HepG2 (cell line): Measurements from ENCODE around the gene ARHGEF40. TPM values are rescaled to one million over a fixed set of nuclear protein-coding genes. Genes with fewer than 3 reads are reported as not detected.

Experiments used
- CREB1 ChIP-seq, 2 experiments: fragments of 450-650 bp in 1 of 2; IDR thresholded peaks; 2 replicates each; pipeline ENCODE4 v1.6.1; 2016 to 2017; ENCODE audit warnings: control low read depth in 1 of 2, mild to moderate bottlenecking in 1 of 2, missing compliant biosample characterization in 1 of 2, missing genetic modification characterization in 1 of 2
- DMAP1 ChIP-seq: IDR thresholded peaks from 2 replicates; pipeline ENCODE4 v1.6.1; 2016
- KAT7 ChIP-seq: IDR thresholded peaks from 2 replicates; pipeline ENCODE4 v1.6.1; 2018; ENCODE audit warnings: borderline replicate concordance, missing compliant biosample characterization
- NCOR1 ChIP-seq: fragments of 200-600 bp; sonication (generic); IDR thresholded peaks from 2 replicates; pipeline ENCODE4 v1.7.0; 2017; ENCODE audit warnings: antibody characterized with exemption, low read length, borderline replicate concordance
- RBFOX2 ChIP-seq: fragments of 200-400 bp; formaldehyde crosslinking; IDR thresholded peaks from 2 replicates; pipeline ENCODE4 v1.6.1; 2017; ENCODE audit warnings: low read depth, mild to moderate bottlenecking, low read length
- SOX13 ChIP-seq, 3 experiments: fragments of 450-650 bp in 1 of 3; sonication (generic) in 1 of 3; formaldehyde crosslinking in 1 of 3; IDR thresholded peaks in 2 of 3; conservative IDR thresholded peaks in 1 of 3; 2 replicates each; pipeline versions ENCODE4 v1.5.0 to v1.6.1; 2016 to 2020; ENCODE audit warnings: antibody characterized with exemption in 1 of 3, mild to moderate bottlenecking in 1 of 3, missing compliant biosample characterization in 1 of 3, missing genetic modification reagents in 1 of 3, moderate library complexity in 1 of 3
- YEATS4 ChIP-seq: sonication (generic); formaldehyde crosslinking; IDR thresholded peaks from 2 replicates; pipeline ENCODE4 v1.4.0; 2020; ENCODE audit warnings: missing genetic modification reagents, borderline replicate concordance
- ZBTB14 ChIP-seq: sonication (generic); formaldehyde crosslinking; IDR thresholded peaks from 2 replicates; pipeline ENCODE4 v1.4.0; 2020; ENCODE audit warnings: missing genetic modification reagents
- ZBTB46 ChIP-seq: sonication (generic); formaldehyde crosslinking; IDR thresholded peaks from 2 replicates; pipeline ENCODE4 v1.4.0; 2020; ENCODE audit warnings: mild to moderate bottlenecking, missing genetic modification reagents, borderline replicate concordance
- ZFX ChIP-seq: sonication (generic); formaldehyde crosslinking; IDR thresholded peaks from 2 replicates; pipeline ENCODE4 v1.4.0; 2020; ENCODE audit warnings: mild to moderate bottlenecking, low read depth, missing genetic modification reagents, moderate library complexity
- ZFY ChIP-seq: sonication (generic); formaldehyde crosslinking; IDR thresholded peaks from 2 replicates; pipeline ENCODE4 v1.4.0; 2020; ENCODE audit warnings: missing genetic modification reagents
- ZNF343 ChIP-seq: sonication (generic); formaldehyde crosslinking; IDR thresholded peaks from 2 replicates; pipeline ENCODE4 v1.4.0; 2020; ENCODE audit warnings: mild to moderate bottlenecking, missing genetic modification reagents
- ZNF430 ChIP-seq: sonication (generic); formaldehyde crosslinking; IDR thresholded peaks from 2 replicates; pipeline ENCODE4 v1.9.0; 2021; ENCODE audit warnings: mild to moderate bottlenecking, missing genetic modification reagents
- ZNF577 ChIP-seq: sonication (generic); formaldehyde crosslinking; IDR thresholded peaks from 2 replicates; pipeline ENCODE4 v1.4.0; 2020; ENCODE audit warnings: mild to moderate bottlenecking, low read depth, missing genetic modification reagents, borderline replicate concordance
- ZNF713 ChIP-seq: sonication (generic); formaldehyde crosslinking; IDR thresholded peaks from 2 replicates; pipeline ENCODE4 v1.4.0; 2020; ENCODE audit warnings: mild to moderate bottlenecking, missing genetic modification reagents
- polyA plus RNA-seq, 8 experiments: library from polyadenylated mRNA; depleted of rRNA in 3 of 8; stranded (reverse) in 7 of 8; unstranded in 1 of 8; fragments of >200 nt; fragmentation: Illumina TruSeq in 4 of 8; extraction: Trizol in 4 of 8; gene quantifications; 2 replicates each; pipeline versions ENCODE4 v1.2.1 to v1.2.3, GENCODE V29; 2011 to 2016; ENCODE audit warnings: low read depth in 4 of 8, missing spikeins in 1 of 8, mixed read lengths in 1 of 8; ENCODE audit not compliant: insufficient read depth in 1 of 8
- total RNA-seq, 5 experiments: library from RNA; depleted of rRNA; stranded (reverse); fragments of >200 nt; fragmentation: Illumina TruSeq; extraction: Trizol; gene quantifications; 2 replicates each; pipeline ENCODE4 v1.2.3, GENCODE V29; 2016; ENCODE audit warnings: low read depth in 1 of 5
- TF ChIP-seq, protein P1 (sequence below): sonication (generic); formaldehyde crosslinking; IDR thresholded peaks from 2 replicates; pipeline ENCODE4 v1.9.0; 2022; ENCODE audit warnings: missing genetic modification reagents, mild to moderate bottlenecking, borderline replicate concordance
- TF ChIP-seq, protein P2 (sequence below): sonication (generic); formaldehyde crosslinking; IDR thresholded peaks from 2 replicates; pipeline ENCODE4 v1.4.0; 2020; ENCODE audit warnings: mild to moderate bottlenecking, missing genetic modification reagents
- TF ChIP-seq, protein P3 (sequence below): sonication (generic); formaldehyde crosslinking; IDR thresholded peaks from 2 replicates; pipeline ENCODE4 v1.4.0; 2020; ENCODE audit warnings: missing genetic modification reagents, borderline replicate concordance

The ARHGEF40 gene
- total and polyA plus RNA-seq, 2 of the 13 experiments (the other 11 are each of a cell fraction or from before 2014, with no cell fraction given) = 28.1 to 78.1 TPM

GRCh38 chr14:21038441-21039422 is 31.4 kb upstream of the ARHGEF40 start (continued):
- TF ChIP-seq ZFX (CRISPR knock-in tag) = peak; percentile 76
- TF ChIP-seq ZNF713 = no peak
- no peak for TF ChIP-seq NCOR1
- no peak for TF ChIP-seq DMAP1 (CRISPR knock-in tag)
- no peak; the same call in 1 of the 2 replicates for TF ChIP-seq ZFY
- TF ChIP-seq, protein P1, sequence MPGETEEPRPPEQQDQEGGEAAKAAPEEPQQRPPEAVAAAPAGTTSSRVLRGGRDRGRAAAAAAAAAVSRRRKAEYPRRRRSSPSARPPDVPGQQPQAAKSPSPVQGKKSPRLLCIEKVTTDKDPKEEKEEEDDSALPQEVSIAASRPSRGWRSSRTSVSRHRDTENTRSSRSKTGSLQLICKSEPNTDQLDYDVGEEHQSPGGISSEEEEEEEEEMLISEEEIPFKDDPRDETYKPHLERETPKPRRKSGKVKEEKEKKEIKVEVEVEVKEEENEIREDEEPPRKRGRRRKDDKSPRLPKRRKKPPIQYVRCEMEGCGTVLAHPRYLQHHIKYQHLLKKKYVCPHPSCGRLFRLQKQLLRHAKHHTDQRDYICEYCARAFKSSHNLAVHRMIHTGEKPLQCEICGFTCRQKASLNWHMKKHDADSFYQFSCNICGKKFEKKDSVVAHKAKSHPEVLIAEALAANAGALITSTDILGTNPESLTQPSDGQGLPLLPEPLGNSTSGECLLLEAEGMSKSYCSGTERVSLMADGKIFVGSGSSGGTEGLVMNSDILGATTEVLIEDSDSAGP = peak; percentile 54; the same call in 1 of the 2 replicates
- TF ChIP-seq ZNF343 (CRISPR knock-in tag) = 0 out of 2 replicates have a peak, but pooled peaks have one; percentile 20
- 0 out of 2 replicates have a peak, but pooled peaks have one; percentile 52 for TF ChIP-seq YEATS4 (CRISPR knock-in tag)
- 0 out of 2 replicates have a peak, but pooled peaks have one; percentile 24 for TF ChIP-seq RBFOX2
- TF ChIP-seq, protein P2, sequence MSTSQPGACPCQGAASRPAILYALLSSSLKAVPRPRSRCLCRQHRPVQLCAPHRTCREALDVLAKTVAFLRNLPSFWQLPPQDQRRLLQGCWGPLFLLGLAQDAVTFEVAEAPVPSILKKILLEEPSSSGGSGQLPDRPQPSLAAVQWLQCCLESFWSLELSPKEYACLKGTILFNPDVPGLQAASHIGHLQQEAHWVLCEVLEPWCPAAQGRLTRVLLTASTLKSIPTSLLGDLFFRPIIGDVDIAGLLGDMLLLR = peak; percentile 44; the same call in 1 of the 2 replicates
- no peak for TF ChIP-seq CREB1 (IDR thresholded peaks at IDR 0.05)
- TF ChIP-seq CREB1 (CRISPR knock-in tag; IDR thresholded peaks at IDR 0.05) = no peak
- no peak for TF ChIP-seq ZBTB46 (CRISPR knock-in tag)
- no peak for TF ChIP-seq SOX13 (IDR thresholded peaks at IDR 0.05)
- TF ChIP-seq SOX13 (CRISPR knock-in tag; conservative IDR thresholded peaks at IDR 0.05 in 1 of 2, IDR thresholded peaks at IDR 0.05 in 1 of 2) = peak in 1 of 2 experiments; percentile 19; a peak in 1 of 4 replicates
- TF ChIP-seq KAT7 (CRISPR knock-in tag) = no peak
- TF ChIP-seq ZNF577 (CRISPR knock-in tag) = no peak
- TF ChIP-seq, protein P3, sequence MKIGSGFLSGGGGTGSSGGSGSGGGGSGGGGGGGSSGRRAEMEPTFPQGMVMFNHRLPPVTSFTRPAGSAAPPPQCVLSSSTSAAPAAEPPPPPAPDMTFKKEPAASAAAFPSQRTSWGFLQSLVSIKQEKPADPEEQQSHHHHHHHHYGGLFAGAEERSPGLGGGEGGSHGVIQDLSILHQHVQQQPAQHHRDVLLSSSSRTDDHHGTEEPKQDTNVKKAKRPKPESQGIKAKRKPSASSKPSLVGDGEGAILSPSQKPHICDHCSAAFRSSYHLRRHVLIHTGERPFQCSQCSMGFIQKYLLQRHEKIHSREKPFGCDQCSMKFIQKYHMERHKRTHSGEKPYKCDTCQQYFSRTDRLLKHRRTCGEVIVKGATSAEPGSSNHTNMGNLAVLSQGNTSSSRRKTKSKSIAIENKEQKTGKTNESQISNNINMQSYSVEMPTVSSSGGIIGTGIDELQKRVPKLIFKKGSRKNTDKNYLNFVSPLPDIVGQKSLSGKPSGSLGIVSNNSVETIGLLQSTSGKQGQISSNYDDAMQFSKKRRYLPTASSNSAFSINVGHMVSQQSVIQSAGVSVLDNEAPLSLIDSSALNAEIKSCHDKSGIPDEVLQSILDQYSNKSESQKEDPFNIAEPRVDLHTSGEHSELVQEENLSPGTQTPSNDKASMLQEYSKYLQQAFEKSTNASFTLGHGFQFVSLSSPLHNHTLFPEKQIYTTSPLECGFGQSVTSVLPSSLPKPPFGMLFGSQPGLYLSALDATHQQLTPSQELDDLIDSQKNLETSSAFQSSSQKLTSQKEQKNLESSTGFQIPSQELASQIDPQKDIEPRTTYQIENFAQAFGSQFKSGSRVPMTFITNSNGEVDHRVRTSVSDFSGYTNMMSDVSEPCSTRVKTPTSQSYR = peak; percentile 89
- TF ChIP-seq ZNF430 (CRISPR knock-in tag) = no peak
- no peak for TF ChIP-seq ZBTB14 (CRISPR knock-in tag)
